G401 (cell line): ENCODE measurements around the gene PALS2. TPM values are rescaled to one million over a fixed set of nuclear protein-coding genes. Genes with fewer than 3 reads are reported as not detected.

ENCODE experiments used
- DNase-seq: peaks from one replicate; pipeline ENCODE4 v3.0.0-alpha.2; 2015; ENCODE audit warnings: low spot score
- in situ Hi-C: cut with HindIII; loops from 2 replicates; pipeline ENCODE4 v1.10.0; 2016; ENCODE audit warnings: low sequenced_read_pairs, mixed read lengths
- total RNA-seq: library from RNA; depleted of rRNA; stranded (reverse); fragments of >200 nt; shearing (Covaris generic); gene quantifications from 2 replicates; pipeline ENCODE4 v1.2.3, GENCODE V29; 2014; rRNA removed

Gene PALS2
- total RNA-seq: 9.6 and 15.5 TPM in 2 replicates

DNA sequence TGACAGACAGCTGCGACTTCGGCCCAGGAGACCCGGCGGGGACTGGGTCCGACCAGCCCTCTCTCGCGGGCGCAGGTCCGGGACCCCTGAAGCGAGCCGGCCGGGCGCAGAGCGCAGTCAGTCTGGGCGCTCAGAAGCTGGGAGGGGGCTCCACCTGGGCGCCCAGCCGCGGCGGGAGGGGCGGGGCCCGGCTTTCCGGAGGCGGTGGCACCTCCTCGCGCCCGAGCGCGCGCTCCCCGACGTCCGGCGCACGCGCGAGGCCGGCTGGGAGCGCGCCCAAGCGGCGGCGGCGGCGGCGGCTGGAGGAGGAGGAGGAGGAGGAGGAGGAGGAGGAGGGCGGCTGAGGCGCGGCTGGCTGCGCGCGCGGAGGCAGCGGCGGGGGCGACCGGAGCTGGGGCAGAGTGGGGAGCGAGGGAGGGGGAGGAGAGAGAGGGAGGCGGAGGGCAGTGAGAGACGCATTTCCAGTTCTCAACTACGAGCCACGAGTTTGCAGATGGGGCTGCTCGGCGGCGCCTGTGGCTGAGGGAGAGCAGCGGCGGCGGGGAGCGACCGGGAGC is at the start of gene PALS2:
Gene PALS2 (plus strand): TSS at position 456 of the 557 bp plus-strand sequence. CDS start 50,216 bp downstream, outside the sequence.
- DNase-seq: peak; percentile 27
- in situ Hi-C loops: no loop called here

DNA sequence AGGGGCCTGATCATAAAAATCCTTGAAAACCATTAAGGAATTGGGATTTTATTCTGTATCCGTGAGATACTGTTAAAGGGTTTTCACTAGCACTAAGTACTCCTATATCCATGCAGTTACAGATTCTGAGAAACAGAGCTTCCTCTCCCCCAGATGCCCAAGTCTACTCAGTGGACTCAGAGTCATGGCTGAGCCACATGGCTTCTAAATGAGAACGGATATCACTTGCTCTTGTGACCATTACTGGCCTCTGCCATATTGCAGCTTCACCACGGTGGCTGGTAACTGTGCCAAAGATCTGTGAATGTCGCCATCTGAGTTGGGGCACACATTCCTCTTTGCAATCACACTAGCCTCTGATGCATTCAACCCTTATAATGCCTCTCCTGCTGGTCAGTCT is 42.0 kb upstream of the PALS2 start:
- in situ Hi-C loops: no loop called here
- no peak for DNase-seq

DNA sequence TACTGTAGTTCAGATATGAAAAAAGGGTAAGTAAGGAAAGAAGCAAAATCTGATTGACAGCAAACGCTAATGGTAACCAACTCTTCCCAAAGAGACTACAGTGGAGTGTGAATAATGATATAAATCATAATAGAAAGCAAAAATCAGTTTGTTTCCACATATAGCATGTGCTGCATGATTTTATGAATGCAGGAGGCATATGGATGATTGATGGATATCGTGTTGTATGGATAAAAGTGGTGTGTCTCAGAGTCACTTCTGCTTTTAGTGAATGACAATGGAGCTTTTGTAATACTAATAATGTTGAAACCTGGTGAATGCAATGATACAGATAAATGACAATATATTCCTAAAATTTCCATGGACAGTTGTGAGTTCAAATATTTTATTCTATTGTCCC is 36.6 kb upstream of the PALS2 start:
- in situ Hi-C loops: no loop called here
- DNase-seq: no peak

- in situ Hi-C loops: no loop called here
These were observed 32.3 kb upstream of the PALS2 start for GRCh38 chr7:24540956-24541355.

DNA sequence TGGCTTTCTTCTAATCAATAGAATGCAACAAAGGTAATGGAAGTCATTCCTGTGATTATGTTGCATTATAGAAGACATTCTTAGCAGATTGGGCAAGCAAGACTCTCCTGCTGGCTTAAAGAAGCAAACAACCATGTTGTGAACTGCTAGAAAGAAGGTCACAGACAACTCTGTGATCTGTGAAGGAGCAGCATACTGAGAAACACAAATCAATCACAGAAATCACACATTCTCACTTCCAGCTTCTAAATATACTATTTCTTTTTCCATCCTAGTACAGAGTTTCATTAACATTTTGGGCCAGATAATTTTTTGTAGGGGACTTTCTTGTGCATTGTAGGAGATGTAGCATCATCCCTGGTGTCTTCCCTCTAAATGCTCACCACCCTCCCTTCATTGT is 28.0 kb upstream of the PALS2 start:
- in situ Hi-C loops: no loop called here
- DNase-seq: no peak

More at GRCh38 chr7:24540956-24541355, 32.3 kb upstream of the PALS2 start:
- DNase-seq: no peak

DNA sequence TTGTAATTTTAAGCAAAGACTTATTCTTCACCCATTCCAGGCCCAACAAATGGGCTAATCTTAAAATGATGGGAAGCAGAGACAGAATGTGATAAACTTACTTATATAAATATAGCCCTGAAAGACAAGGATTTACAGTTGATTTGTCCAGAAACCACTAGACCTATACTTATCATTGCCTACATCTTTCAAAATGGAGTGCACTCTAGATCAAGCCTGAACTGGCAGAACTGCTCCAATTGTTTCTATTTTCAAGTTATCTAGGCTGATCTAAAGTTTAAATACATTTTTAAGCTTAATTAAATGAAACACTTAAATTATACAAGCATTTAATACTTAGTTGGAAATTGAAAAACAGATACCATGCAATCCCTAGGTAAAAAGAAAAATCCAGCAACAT is 24.9 kb upstream of the PALS2 start:
- no peak for DNase-seq
- in situ Hi-C loops: no loop called here

DNA sequence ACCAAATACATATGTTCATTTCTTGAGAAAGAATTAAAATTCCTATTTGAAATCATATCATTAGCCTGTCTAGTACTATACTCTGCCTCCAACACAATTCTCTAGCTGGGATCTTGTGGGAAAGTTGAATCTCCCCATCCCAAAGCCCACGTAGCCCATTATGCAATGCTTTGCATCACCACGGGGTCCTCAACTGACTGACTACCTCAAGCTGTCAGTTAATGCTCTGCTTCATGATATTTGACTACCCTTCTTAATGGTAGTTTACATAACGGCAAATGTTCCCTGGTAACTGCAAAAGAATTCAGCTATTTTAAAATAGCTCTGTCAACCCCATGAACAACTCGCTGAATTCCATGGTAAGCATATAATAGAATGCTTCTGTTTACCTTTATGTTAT is 23.3 kb upstream of the PALS2 start:
- DNase-seq: no peak
- in situ Hi-C loops: no loop called here

DNA sequence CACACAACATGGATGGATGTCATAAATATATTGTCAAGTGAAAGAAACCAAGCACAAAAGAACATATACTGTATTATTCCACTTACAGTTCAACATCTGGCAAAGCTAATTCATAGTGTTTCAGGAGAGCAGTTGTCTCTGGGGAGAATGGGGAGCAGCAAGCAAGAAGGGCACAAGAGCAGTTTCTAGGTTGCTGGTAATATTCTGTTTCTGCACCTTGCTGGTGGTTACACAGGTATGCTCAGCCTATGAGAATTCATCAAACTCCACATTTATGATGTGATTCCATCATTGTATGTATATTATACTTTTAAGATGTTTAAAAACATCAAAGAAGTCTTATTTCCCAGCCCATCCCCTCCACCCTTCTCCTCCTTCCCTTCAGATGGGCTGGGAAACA is 18.1 kb upstream of the PALS2 start:
- DNase-seq: no peak
- in situ Hi-C loops: no loop called here

DNA sequence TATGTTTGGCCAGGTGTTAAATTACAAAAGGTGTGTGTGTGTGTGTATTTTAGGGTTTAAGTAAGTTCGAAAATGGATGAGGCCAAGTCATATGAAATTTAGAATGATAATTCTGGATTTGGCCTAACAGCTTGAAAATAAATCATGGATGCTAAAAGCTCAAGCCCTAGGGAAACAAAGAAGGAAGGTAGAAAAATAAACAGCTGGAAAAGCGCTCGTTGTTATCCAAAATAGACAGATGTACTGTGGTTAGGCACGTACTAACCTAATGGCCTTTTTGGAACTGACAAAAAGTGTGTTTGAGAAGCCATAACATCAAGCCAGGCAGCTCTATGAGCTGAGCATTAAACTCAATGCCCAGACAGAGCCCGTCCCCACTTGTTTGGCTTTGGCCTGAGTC is 17.5 kb upstream of the PALS2 start:
- in situ Hi-C loops: no loop called here
- no peak for DNase-seq

- in situ Hi-C loops: no loop called here
These were observed 12.5 kb upstream of the PALS2 start for GRCh38 chr7:24560772-24561171.

DNA sequence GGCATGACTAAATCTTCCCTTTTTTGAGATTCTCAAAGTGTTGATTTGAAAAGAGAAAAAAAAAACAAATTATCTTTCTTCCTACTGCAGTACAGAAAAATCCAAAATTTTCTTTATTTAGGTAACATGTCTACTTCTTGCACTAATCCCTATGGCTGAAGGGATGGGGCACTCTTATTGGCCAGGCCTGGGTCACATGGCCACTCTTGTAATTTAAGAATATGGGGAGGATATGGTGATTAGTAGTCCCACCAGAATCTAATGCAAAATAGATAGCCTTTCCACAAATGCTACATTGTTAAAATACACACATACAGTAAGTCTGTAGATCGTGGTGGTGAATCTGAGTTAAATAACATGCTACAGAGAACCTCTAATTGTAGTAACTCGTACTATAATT is 7.0 kb upstream of the PALS2 start:
- in situ Hi-C loops: no loop called here

More at GRCh38 chr7:24560772-24561171, 12.5 kb upstream of the PALS2 start:
- DNase-seq: no peak

GRCh38 chr7:24570983-24571382 is 2.3 kb upstream of the PALS2 start:
- in situ Hi-C loops: no loop called here
- no peak for DNase-seq

More for the DNA sequence above, 7.0 kb upstream of the PALS2 start:
- no peak for DNase-seq

DNA sequence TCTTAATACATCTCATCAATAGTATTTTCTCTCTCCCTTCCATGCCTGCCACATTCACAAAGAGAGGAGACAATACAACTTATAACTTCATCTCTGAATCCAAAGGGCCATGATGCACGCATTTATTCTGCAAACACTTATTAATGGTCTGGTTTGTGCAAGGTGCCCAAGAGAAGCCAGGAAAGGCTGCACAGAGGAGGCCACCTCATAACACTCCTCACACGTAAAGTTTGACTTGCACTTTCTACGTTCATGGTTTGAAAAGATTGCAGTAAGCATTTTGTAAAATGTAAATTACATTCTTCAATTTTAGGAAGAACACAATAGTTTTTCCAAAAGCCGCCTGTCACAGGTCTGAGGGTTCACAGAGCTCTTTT is 1.2 kb upstream of the PALS2 start:
- DNase-seq: no peak
- in situ Hi-C loops: no loop called here

- in situ Hi-C loops: no loop called here
- DNase-seq: peak; percentile 24
These were observed 757 bp upstream of the PALS2 start for GRCh38 chr7:24572393-24572996.

GRCh38 chr7:24573554-24574338 is 494 bp downstream of the PALS2 start:
- DNase-seq: peak; percentile 5
- in situ Hi-C loops: no loop called here

DNA sequence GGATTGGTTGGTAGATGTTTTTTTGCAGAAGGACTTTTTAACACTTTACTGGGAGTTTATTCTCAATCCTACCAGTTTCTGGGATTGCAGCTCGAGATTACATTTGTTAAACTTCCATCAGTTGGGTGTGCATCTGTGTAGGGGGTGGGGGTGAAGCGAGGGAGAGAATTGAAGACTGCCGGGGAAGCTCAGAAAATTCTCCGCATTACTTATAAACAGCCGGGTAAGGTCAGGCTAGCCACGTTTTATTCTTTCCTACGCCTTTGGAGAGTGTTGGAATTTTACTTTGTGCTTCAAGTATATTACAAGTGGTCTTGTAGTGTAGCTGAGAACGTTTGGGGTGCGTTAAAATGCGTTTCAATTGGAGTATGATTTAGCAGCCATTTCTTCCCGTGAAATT is 1.1 kb downstream of the PALS2 start:
- DNase-seq: peak; percentile 4
- in situ Hi-C loops: no loop called here

- DNase-seq: no peak
- in situ Hi-C loops: no loop called here
These were observed 1.7 kb downstream of the PALS2 start for GRCh38 chr7:24574950-24575349.

DNA sequence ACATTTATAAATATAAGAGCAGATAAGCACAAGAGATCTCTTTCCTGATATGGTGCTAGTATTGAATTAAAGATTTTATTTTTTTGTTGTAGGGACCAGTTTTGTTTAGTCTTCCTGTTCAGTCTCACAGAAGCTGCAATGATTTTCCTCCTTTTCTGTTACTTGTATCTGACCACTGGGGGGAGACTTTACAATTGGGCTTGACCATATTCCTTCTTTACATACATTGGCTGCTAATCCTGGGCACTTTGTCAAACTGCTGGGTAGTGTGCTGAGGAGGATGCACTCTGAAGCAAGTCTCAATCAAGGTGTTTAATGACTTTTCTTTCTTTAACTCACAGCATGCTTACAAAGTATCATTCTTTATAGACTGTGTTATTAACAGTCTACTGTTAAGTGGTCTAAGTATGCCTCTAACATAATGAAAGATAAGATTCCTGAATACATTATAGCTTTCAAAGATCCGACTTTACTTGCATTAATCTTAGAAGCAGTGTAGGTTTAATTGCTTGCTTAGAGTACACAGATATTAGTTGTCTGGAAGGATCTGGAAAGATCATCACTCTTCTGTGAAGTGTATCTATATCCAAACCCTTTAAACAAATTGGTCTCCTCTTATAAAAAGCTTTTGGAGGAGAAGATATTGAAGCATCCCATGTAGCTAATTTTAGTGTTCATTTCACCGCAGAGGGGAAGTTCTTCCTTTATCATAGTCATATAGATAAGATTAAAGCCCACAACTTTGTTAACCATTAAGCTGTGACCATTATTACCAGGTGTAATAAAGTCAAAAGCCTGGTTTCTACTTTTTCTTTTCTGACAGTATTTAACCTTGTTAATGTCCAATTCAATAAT is 3.1 kb downstream of the PALS2 start:
- peak; percentile 53 for DNase-seq
- in situ Hi-C loops: no loop called here

GRCh38 chr7:24578052-24578451 is 4.8 kb downstream of the PALS2 start:
- DNase-seq: no peak
- in situ Hi-C loops: no loop called here
